ENCODE measurements around the gene RRP12. TPM values are rescaled to one million over a fixed set of nuclear protein-coding genes. Genes with fewer than 3 reads are reported as not detected.

RRP12 gene
- total RNA-seq, 1 donor from 2014 or later, result 23.5 TPM

DNA sequence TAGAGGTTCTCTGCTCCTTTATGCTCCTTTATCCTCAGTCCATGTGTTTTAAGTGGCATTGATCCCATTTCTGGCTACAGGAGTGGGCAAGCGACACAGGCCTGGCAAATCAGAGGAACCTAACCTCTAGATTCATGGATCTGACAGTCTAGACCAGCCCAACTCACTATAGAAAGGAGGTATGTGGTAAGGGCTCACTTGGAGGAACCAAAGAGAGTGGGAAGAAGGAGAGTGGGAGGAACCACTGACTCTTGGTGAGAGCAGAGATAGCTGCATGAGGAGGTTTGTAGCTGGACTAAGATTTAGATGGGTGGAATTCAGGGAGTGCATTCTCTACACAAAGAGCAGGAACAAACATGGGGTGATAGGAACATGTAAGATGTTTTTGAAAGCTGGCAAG lies 93.7 kb downstream of the RRP12 start:
- no peak for DNase-seq (ENCODE audit: low read depth)

More for the DNA sequence above, 93.7 kb downstream of the RRP12 start:
- TF ChIP-seq, protein P1, sequence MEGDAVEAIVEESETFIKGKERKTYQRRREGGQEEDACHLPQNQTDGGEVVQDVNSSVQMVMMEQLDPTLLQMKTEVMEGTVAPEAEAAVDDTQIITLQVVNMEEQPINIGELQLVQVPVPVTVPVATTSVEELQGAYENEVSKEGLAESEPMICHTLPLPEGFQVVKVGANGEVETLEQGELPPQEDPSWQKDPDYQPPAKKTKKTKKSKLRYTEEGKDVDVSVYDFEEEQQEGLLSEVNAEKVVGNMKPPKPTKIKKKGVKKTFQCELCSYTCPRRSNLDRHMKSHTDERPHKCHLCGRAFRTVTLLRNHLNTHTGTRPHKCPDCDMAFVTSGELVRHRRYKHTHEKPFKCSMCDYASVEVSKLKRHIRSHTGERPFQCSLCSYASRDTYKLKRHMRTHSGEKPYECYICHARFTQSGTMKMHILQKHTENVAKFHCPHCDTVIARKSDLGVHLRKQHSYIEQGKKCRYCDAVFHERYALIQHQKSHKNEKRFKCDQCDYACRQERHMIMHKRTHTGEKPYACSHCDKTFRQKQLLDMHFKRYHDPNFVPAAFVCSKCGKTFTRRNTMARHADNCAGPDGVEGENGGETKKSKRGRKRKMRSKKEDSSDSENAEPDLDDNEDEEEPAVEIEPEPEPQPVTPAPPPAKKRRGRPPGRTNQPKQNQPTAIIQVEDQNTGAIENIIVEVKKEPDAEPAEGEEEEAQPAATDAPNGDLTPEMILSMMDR (conservative IDR thresholded peaks at IDR 0.05; ENCODE audit: low read depth, low read length), result no peak
- H3K4me3 ChIP-seq (ENCODE audit: low read depth, low read length), result no peak overlapping the region

Other genes with a start within 250 kb of the RRP12 start
- gene SLIT1, start 215.4 kb downstream of the RRP12 start, total RNA-seq, result under 0.01 and 0.12 TPM in 2 replicates
- gene ARHGAP19, start 108.7 kb downstream of the RRP12 start, total RNA-seq, result 8.8 and 14.9 TPM in 2 replicates
- 1.1 and 1.2 TPM in 2 replicates for gene FRAT1, start 82.1 kb downstream of the RRP12 start, total RNA-seq
- gene FRAT2, start 66.6 kb downstream of the RRP12 start, total RNA-seq, result 6.3 and 11.4 TPM in 2 replicates
- 629 and 772 TPM in 2 replicates for gene PGAM1, start 24.9 kb upstream of the RRP12 start, total RNA-seq
- 34.2 and 65.3 TPM in 2 replicates for gene EXOSC1, start 44.7 kb upstream of the RRP12 start, total RNA-seq
- gene ZDHHC16, start 44.8 kb upstream of the RRP12 start, total RNA-seq, result 44.7 and 78.0 TPM in 2 replicates
- gene MMS19, start 97.1 kb upstream of the RRP12 start, total RNA-seq, result 103 and 108 TPM in 2 replicates
- 21.6 and 23.6 TPM in 2 replicates for gene UBTD1, start 97.6 kb upstream of the RRP12 start, total RNA-seq
- 3.3 and 6.8 TPM in 2 replicates for gene ANKRD2, start 171.4 kb upstream of the RRP12 start, total RNA-seq
- 4.1 and 10.8 TPM in 2 replicates for gene HOGA1, start 183.0 kb upstream of the RRP12 start, total RNA-seq
- gene C10orf62, start 188.4 kb upstream of the RRP12 start, total RNA-seq, result 0.12 TPM in 1 of 2 replicates, not detected in the other
- 3.6 and 5.7 TPM in 2 replicates for gene MORN4, start 232.2 kb upstream of the RRP12 start, total RNA-seq
- gene PI4K2A, start 239.3 kb upstream of the RRP12 start, total RNA-seq, result 14.0 and 28.6 TPM in 2 replicates

Measured in epithelial cell of proximal tubule (primary cell).